ENCODE measurements around the gene GLT8D1. TPM values are rescaled to one million over a fixed set of nuclear protein-coding genes. Genes with fewer than 3 reads are reported as not detected.

Gene GLT8D1
- total RNA-seq, 1 donor from 2014 or later = 33.2 TPM

DNA sequence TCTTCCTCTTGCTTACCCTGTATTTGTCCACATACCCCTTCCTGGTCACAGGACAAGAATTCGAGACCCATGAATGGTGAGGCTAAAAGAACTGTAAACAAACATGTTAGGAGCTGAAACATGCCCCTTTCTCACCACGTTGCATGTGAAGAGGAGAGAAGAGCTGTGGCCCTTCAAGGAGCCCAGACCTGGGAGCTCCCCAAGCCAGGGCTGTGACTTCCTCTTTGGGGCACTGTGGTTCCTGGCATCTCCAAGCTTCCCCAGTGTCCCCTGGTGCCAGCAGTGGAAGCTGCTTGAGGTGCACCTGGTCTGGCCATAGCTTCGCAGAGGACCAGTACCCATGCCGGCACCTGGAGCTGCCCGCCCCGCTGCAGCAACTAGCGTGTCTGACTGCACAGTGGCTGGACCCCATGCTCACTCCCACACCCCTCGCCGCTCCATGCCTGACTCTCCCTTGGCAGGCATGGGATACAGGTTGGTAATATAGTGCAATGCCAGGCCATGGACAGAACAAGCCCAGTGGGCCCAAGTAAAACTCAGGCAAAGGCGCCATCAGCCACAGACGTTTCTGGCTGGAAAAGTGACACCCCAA lies 10.2 kb upstream of the GLT8D1 start:
- intact Hi-C loops (cut with DNase I) = no loop called here
- ATAC-seq = no peak
- DNase-seq (ENCODE audit: missing footprints) = no peak

DNA sequence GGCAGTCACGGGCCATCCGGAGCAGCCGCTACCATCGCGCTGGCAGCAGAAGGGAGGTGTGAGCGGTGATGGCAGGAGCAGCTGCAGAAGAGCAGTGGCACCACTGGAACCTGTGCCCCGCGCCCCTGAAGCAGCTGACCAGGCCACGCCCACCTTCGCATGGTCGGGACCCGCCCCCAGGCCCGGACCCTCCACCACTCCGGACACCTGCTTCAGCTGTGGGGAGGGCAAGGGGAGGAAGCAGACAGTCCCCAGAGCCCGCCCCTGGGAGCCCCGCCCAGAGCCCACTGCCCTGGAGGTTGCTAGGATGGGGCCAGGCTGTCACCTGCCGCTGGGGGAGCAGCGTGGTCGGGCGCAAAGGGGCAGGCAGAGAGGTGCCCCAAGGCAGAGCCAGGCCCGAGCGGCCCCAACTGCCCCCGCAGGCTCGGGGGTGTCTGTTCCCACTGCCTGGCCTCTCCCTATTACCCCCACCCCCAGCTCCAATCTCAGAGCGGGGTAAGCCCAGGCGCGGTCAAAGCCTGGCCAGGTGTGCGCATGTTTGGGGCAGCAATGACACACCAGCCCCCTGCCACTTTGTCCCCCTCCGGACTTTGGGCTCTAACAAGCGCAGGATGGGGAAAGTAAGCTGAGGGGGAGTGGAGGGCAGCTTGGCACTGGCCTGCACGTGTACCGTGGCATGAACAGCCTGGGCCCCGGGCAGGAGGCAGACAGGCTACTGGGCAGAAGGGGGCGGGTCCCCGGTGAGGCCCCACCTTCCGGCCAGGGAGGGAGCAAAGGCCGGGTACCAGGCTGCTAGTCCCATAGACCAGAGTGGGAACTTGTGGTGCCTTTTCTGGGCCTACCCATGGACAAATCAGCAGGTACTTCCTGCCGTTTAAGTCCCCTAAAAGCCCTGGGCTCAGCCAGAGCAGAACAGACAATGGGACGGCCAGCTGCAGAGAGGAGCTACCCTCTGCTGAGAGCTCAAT lies 9.0 kb upstream of the GLT8D1 start:
- intact Hi-C loops (cut with DNase I) = no loop called here
- ATAC-seq (peak; percentile 34), DNase-seq (ENCODE audit: missing footprints) (no peak)

- intact Hi-C loops (cut with DNase I) = no loop called here
- DNase-seq (ENCODE audit: missing footprints) (no peak), ATAC-seq (no peak)
Measured at GRCh38 chr3:52712291-52713212, 7.0 kb upstream of the GLT8D1 start.

DNA sequence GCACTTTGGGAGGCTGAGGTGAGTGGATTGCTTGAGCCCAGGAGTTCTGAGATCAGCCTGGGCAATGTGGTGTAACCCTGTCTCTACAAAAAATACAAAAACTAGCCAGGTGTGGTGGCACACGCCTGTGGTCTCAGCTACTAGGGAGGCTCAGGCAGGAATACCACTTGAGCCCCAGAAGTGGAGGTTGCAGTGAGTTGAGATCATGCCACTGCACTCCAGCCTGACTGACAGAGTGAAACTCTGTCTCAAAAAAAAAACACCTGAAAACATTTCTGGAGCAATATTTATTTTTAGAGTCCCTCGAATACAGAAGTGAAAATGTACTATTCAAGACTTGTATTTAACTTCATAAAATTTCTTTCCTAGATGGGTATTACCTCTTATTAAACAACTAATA lies 4.9 kb upstream of the GLT8D1 start:
- no peak for DNase-seq (ENCODE audit: missing footprints)
- intact Hi-C loops (cut with DNase I) = no loop called here

DNA sequence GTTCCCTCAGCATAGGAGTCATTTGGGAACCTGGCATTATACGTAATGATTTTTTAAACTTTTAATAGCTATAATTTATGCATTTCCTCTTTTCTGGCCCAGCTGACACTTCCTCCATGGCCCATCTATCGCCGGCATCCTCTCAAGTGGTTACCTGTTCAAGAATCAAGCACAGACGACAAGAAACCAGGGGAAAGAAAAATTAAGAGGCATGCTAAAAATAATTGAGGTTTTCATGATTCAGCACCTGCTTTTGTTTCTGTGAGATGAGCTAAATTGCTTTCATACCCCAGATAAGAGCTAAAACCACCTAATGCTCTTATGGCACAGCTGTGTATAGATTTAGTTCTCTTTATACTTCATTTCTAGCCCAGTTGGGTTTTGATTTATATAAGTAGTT lies 2.0 kb upstream of the GLT8D1 start:
- DNase-seq (ENCODE audit: missing footprints) (no peak), ATAC-seq (no peak)
- intact Hi-C loops (cut with DNase I) = loop anchor here (5.0 kb wide), 1 partner anchor 65 kb away; the partner anchor contains the start of gene NEK4

More for the DNA sequence above, 4.9 kb upstream of the GLT8D1 start:
- ATAC-seq = no peak

DNA sequence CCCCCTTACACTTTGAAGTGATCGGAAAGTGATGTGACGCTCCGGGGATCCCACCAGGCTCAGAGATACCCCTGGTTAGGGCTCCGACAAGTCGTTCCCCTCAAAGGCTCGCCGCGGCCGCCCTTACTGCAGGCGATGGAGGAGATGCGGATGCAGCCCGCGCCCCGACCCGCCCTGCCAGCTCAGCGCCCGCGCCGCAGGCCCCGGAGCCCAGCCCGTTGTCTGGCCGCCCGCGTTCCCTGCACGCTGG lies 228 bp downstream of the GLT8D1 start:
- DNase-seq (ENCODE audit: missing footprints) (no peak), ATAC-seq (no peak)
- intact Hi-C loops (cut with DNase I) = loop anchor here (2.0 to 5.0 kb wide), 2 partner anchors 19 to 67 kb away; partner anchors contain the start of genes GNL3 and NEK4

DNA sequence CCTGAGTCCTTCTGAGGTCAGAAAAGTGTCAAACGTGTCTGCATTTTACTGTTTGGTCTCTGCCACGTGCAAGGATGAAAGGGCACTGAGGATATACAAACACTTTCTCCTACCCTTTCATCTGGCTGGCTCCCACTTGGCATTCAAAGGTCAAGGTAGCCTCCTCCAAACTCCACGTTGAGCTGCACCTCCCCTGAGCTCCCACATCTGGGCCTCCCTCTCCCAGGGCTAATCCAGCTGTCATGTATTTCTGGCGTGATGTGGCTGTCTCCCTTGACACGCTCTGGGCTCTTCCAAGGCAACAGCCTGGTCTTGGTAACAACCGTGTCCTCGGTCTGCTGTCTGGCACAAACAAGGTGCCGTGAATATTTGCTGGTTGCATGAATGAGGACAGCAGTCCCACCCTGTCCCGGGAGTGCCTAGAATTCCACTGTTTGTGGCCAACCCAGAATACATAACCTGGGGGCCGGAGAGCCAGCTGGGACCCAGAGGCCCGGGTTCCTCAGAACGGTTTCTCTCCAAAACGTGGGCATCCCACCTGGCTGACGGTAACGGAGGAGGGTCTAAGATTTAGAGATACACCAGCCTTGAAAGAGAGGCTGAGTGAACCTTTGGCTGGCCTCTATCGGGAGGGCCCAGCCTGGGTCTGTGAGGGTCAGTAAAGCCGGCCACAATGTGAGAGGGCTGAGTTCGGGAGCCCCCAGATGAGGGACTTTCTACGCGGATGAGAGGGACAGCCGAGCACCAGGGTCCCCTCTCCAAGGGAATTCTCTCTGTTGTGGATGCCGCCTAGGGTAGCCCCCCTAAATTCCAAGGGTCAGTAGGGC lies 767 bp downstream of the GLT8D1 start:
- DNase-seq (ENCODE audit: missing footprints) (no peak), ATAC-seq (peak; percentile 17)
- intact Hi-C loops (cut with DNase I) = loop anchor here (2.0 to 5.0 kb wide), 2 partner anchors 18 to 67 kb away; partner anchors contain the start of genes GNL3 and NEK4

DNA sequence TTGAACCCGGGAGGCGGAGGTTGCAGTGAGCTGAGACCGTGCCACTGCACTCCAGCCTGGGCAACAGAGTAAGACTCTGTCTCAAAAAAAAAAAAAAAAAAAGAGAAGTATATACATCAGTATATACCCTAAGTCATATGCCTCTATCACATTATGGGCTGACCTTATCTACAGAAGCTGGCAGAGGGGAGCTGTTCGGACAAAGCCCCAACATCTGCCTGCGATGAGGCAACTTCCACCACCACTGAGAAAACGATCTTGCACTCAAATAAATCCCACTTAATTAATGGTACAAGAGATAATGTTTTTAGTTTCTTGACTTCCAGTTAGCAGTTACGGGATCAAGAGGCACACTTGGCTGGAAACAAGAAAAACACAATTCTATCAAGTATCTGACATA lies 2.2 kb downstream of the GLT8D1 start:
- ATAC-seq = no peak
- no peak for DNase-seq (ENCODE audit: missing footprints)
- intact Hi-C loops (cut with DNase I) = no loop called here

GRCh38 chr3:52697632-52697965 lies 8.0 kb downstream of the GLT8D1 start:
- DNase-seq (ENCODE audit: missing footprints) (no peak), ATAC-seq (no peak)
- intact Hi-C loops (cut with DNase I) = loop anchor here (10.0 kb wide), 1 partner anchor 73 kb away; no protein-coding TSS in a partner anchor

GRCh38 chr3:52696830-52697631 lies 8.6 kb downstream of the GLT8D1 start:
- DNase-seq (ENCODE audit: missing footprints) (no peak), ATAC-seq (no peak)
- intact Hi-C loops (cut with DNase I) = loop anchor here (10.0 kb wide), 1 partner anchor 72 kb away; no protein-coding TSS in a partner anchor

DNA sequence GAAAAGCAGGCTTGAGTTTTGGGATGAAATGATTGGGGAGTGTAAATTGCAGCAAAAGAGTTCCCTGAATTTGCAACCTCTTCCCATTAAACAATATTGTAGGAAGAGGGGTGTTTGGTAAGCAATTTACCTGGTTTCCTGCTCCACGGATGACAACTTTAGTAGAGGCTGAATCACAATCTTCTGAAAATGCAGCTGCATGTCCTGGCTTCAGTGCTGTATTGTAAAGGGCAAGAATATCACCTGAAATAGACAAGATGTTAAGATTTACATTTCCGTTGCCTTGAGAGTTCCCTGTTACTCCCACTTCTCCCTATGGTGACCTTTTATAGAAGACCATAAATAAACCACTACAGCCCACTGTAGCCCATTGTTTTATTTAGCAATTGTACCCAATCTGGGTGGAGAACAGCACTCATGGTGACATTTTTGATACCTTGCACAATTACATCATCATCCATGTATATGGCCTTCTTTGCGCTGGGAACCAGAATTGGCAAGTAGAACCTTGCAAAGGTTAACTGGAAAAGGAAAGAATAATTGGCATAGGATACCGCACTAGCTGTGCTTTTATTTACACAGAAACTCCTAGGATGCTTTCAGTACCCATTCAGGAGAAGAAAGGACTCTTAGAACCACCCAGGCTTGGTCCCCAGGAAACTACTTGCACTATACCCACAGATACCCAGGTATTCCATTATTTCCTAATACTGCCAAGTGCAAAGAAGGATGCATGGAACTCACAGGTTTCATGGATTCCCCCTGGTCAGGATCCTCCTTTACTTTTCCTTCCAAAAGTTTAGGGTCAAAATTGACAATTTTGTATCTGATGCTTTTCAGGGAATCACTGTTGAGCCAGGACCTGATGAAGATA lies 9.6 kb downstream of the GLT8D1 start:
- ATAC-seq = no peak
- DNase-seq (ENCODE audit: missing footprints) = no peak
- intact Hi-C loops (cut with DNase I) = loop anchor here (10.0 kb wide), 1 partner anchor 71 kb away; no protein-coding TSS in a partner anchor

DNA sequence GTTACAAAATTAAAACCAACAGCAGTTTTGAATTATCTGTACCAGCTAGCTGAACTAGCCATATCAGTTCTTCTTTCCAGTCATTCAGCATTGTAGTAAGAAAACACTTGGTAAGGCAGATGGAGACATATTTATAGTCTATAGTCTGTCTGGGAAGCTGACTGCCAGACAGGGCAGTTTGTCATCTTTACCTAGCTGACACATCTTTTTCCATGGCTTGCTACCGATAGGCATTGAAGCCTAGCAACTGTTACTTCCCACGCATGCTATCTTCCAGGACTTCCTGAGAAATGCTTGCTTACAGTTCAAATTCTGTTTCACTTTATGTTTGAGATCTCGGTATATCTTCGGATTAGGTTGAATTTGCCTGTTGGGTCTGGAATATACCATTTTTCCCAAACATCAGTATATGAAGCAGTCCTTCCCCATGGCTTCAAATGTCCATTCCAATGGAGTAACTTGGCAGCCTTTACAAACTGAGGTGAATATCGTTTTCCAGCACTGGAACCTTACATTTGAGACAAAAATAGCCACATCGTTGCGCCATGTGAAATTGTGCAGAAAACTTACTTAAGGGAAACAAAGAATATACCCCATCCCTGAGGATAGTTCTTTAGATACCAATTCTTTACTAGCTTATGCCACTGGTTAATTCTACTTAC lies 10.9 kb downstream of the GLT8D1 start:
- no peak for ATAC-seq
- intact Hi-C loops (cut with DNase I) = loop anchor here (10.0 kb wide), 1 partner anchor 70 kb away; no protein-coding TSS in a partner anchor
- DNase-seq (ENCODE audit: missing footprints) = no peak

GRCh38 chr3:52693071-52693470 lies 12.5 kb downstream of the GLT8D1 start:
- no peak for ATAC-seq
- DNase-seq (ENCODE audit: missing footprints) = no peak
- intact Hi-C loops (cut with DNase I) = loop anchor here (10.0 kb wide), 1 partner anchor 68 kb away; no protein-coding TSS in a partner anchor

GRCh38 chr3:52690560-52690959 lies 15.0 kb downstream of the GLT8D1 start:
- DNase-seq (ENCODE audit: missing footprints) (no peak), ATAC-seq (no peak)
- intact Hi-C loops (cut with DNase I) = loop anchor here (10.0 kb wide), 1 partner anchor 66 kb away; no protein-coding TSS in a partner anchor

GRCh38 chr3:52689151-52689550 lies 16.4 kb downstream of the GLT8D1 start:
- ATAC-seq (no peak), DNase-seq (ENCODE audit: missing footprints) (no peak)
- intact Hi-C loops (cut with DNase I) = loop anchor here (5.0 kb wide), 1 partner anchor 232 kb away; the partner anchor contains the start of gene NISCH

GRCh38 chr3:52688266-52688665 lies 17.3 kb downstream of the GLT8D1 start:
- intact Hi-C loops (cut with DNase I) = loop anchor here (5.0 kb wide), 1 partner anchor 231 kb away; the partner anchor contains the start of gene NISCH
- ATAC-seq (no peak), DNase-seq (ENCODE audit: missing footprints) (no peak)

Measured in Right ventricle myocardium inferior (tissue), 1 donor.